Fibroblast of the conjunctiva (primary cell): Measurements from ENCODE around the gene CD248.
"Not testable (repeated sequence)": the region's sequence is repeated elsewhere in the genome, so short reads cannot be mapped to it uniquely, and the experiment has no call there.

Source experiments
- DNase-seq: peaks from one replicate; pipeline ENCODE4 v3.0.0-alpha.2; 2010; ENCODE audit warnings: low read depth

Gene CD248

GRCh38 chr11:66289548-66290329 is 27.1 kb downstream of the CD248 start:
- DNase-seq = no peak

- peak; percentile 99 for DNase-seq
Measured at GRCh38 chr11:66288671-66289547, 27.9 kb downstream of the CD248 start, which contains the start of gene YIF1A. YIF1A (minus strand) TSS chr11:66289143; CDS start chr11:66288985, 158 bp downstream.

GRCh38 chr11:66287889-66288670 is 28.8 kb downstream of the CD248 start:
- no peak for DNase-seq

- no peak for DNase-seq
Measured at GRCh38 chr11:66287211-66287888, 29.5 kb downstream of the CD248 start.

- DNase-seq = no peak
Measured at GRCh38 chr11:66286699-66287098, 30.1 kb downstream of the CD248 start.

- DNase-seq = no peak
Measured at GRCh38 chr11:66285250-66285947, 31.4 kb downstream of the CD248 start.

GRCh38 chr11:66284526-66285078 is 32.2 kb downstream of the CD248 start:
- DNase-seq = no peak

- no peak for DNase-seq
Measured at GRCh38 chr11:66283461-66284105, 33.3 kb downstream of the CD248 start.

GRCh38 chr11:66282468-66283455 is 34.1 kb downstream of the CD248 start:
- DNase-seq = peak; percentile 94

- no peak for DNase-seq
Measured at GRCh38 chr11:66281776-66282467, 34.9 kb downstream of the CD248 start.

GRCh38 chr11:66281001-66281400 is 35.8 kb downstream of the CD248 start:
- no peak for DNase-seq

GRCh38 chr11:66280428-66280827 is 36.4 kb downstream of the CD248 start:
- DNase-seq = no peak

- DNase-seq = no peak
Measured at GRCh38 chr11:66279092-66279734, 37.6 kb downstream of the CD248 start.

- no peak for DNase-seq
Measured at GRCh38 chr11:66278363-66279091, 38.3 kb downstream of the CD248 start.

- no peak for DNase-seq
Measured at GRCh38 chr11:66277471-66278362, 39.1 kb downstream of the CD248 start, which contains the start of gene CNIH2. CNIH2 (plus strand) TSS chr11:66278175; CDS start chr11:66278457, 282 bp downstream.

- DNase-seq = not testable (repeated sequence)
Measured at GRCh38 chr11:66277064-66277463, 39.8 kb downstream of the CD248 start.
